ENCODE results near the gene GSS. TPM values are rescaled to one million over a fixed set of nuclear protein-coding genes. Genes with fewer than 3 reads are reported as not detected.

Gene GSS
- total RNA-seq, 1 experiment from 2014 or later, result 110 TPM

- Mint-ChIP-seq H3K27me3 (ENCODE audit: unreplicated experiment) (peaks cover 41% of the 10 kb centered on the region), H3K4me3 (ENCODE audit: low read depth, unreplicated experiment) (no peak overlapping the region), H3K4me1 (ENCODE audit: low read depth, unreplicated experiment) (no peaks in the 10 kb centered on the region), H3K36me3 (ENCODE audit: insufficient read depth, unreplicated experiment) (peaks cover 5% of the 10 kb centered on the region), H3K9me3 (ENCODE audit: low read depth, unreplicated experiment) (no peaks in the 10 kb centered on the region), H3K27ac (ENCODE audit: unreplicated experiment) (no peak overlapping the region)
- intact Hi-C loops (cut with micrococcal nuclease; ENCODE audit: unreplicated experiment), result no loop called here
- DNase-seq, result no peak
- TF ChIP-seq CTCF (IDR thresholded peaks at IDR 0.05; ENCODE audit: unreplicated experiment), result no peak
- no TSS peak for BruUV-seq (replicated peaks)
- CTCF ChIA-PET, result no interaction called here
These were observed 22.6 kb upstream of the GSS start for GRCh38 chr20:34978092-34978744.

GRCh38 chr20:34977365-34978091 is 21.9 kb upstream of the GSS start:
- no peak for TF ChIP-seq CTCF (IDR thresholded peaks at IDR 0.05; ENCODE audit: unreplicated experiment)
- H3K27ac Mint-ChIP-seq (ENCODE audit: unreplicated experiment), result no peak overlapping the region
- peaks cover 46% of the 10 kb centered on the region for H3K27me3 Mint-ChIP-seq (ENCODE audit: unreplicated experiment)
- intact Hi-C loops (cut with micrococcal nuclease; ENCODE audit: unreplicated experiment), result no loop called here
- DNase-seq, result no peak
- H3K9me3 Mint-ChIP-seq (ENCODE audit: low read depth, unreplicated experiment), result no peaks in the 10 kb centered on the region
- peaks cover 5% of the 10 kb centered on the region for H3K36me3 Mint-ChIP-seq (ENCODE audit: insufficient read depth, unreplicated experiment)
- no peak overlapping the region for H3K4me3 Mint-ChIP-seq (ENCODE audit: low read depth, unreplicated experiment)
- CTCF ChIA-PET, result interaction anchor here (0.5 to 0.6 kb wide), 2 partner anchors 12 to 119 kb away, joined by 3 to 4 read pairs; no protein-coding TSS in a partner anchor
- no peaks in the 10 kb centered on the region for H3K4me1 Mint-ChIP-seq (ENCODE audit: low read depth, unreplicated experiment)
- no TSS peak for BruUV-seq (replicated peaks)

GRCh38 chr20:34976286-34976685 is 20.7 kb upstream of the GSS start:
- DNase-seq, result no peak
- intact Hi-C loops (cut with micrococcal nuclease; ENCODE audit: unreplicated experiment), result no loop called here
- no TSS peak for BruUV-seq (replicated peaks)
- H3K36me3 Mint-ChIP-seq (ENCODE audit: insufficient read depth, unreplicated experiment), result peaks cover 5% of the 10 kb centered on the region
- H3K4me1 Mint-ChIP-seq (ENCODE audit: low read depth, unreplicated experiment), result no peaks in the 10 kb centered on the region
- CTCF ChIA-PET, result interaction anchor here (0.6 to 0.7 kb wide), 2 partner anchors 96 to 100 kb away, joined by 3 to 5 read pairs; no protein-coding TSS in a partner anchor
- H3K27ac Mint-ChIP-seq (ENCODE audit: unreplicated experiment), result no peak overlapping the region
- no peak overlapping the region for H3K4me3 Mint-ChIP-seq (ENCODE audit: low read depth, unreplicated experiment)
- no peaks in the 10 kb centered on the region for H3K9me3 Mint-ChIP-seq (ENCODE audit: low read depth, unreplicated experiment)
- TF ChIP-seq CTCF (IDR thresholded peaks at IDR 0.05; ENCODE audit: unreplicated experiment), result no peak
- H3K27me3 Mint-ChIP-seq (ENCODE audit: unreplicated experiment), result peaks cover 59% of the 10 kb centered on the region

- H3K27me3 Mint-ChIP-seq (ENCODE audit: unreplicated experiment), result peaks cover 59% of the 10 kb centered on the region
- TF ChIP-seq CTCF (IDR thresholded peaks at IDR 0.05; ENCODE audit: unreplicated experiment), result no peak
- BruUV-seq (replicated peaks), result no TSS peak
- CTCF ChIA-PET, result interaction anchor here (0.7 to 1.1 kb wide), 4 partner anchors 12 to 1947 kb away, joined by 3 to 10 read pairs (median 6); no protein-coding TSS in a partner anchor
- peaks cover 5% of the 10 kb centered on the region for H3K36me3 Mint-ChIP-seq (ENCODE audit: insufficient read depth, unreplicated experiment)
- no peak overlapping the region for H3K4me3 Mint-ChIP-seq (ENCODE audit: low read depth, unreplicated experiment)
- H3K4me1 Mint-ChIP-seq (ENCODE audit: low read depth, unreplicated experiment), result no peaks in the 10 kb centered on the region
- no peak overlapping the region for H3K27ac Mint-ChIP-seq (ENCODE audit: unreplicated experiment)
- DNase-seq, result no peak
- no peaks in the 10 kb centered on the region for H3K9me3 Mint-ChIP-seq (ENCODE audit: low read depth, unreplicated experiment)
- intact Hi-C loops (cut with micrococcal nuclease; ENCODE audit: unreplicated experiment), result no loop called here
These were observed 18.6 kb upstream of the GSS start for GRCh38 chr20:34974246-34974645.
